Measurements from ENCODE around the gene ZNF71.

DNA sequence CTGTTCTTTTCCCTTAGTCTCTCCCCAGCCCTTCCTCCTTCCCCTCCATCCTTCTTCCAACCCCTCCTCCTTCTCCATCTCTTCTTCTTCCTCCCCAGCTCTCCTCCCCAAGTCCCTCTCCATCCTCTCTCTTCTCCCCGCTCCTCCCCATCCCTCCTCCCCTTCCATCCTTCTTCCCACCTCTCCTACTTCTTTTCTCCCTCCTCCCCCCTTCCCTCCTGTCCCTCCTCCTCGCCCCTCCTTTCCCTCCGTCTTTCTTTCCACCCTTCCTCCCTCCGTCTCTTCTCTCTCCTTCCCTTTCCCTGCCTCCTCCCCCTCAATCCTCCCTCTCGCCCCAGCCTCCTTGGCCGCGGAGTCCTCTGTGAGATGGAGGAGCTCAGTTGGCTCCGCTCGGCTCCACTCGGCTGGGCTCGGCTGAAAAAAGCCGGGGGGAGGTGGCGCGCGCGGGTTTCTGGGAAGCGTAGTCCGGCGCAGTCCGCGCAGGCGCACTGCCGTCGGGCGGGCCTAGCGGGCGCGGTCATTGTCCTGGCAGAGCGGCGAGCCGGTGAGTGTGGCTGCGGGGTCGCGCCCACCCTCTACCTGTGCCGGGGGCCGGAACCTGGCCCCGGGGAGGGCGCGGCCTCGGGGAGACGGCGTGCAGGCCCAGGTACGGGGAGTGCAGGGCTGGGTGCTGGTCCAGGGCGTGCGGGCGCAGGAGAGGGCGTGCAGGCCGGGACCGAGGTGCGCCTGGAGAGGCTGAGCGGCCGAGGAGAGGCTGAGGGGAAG is at the start of gene ZNF71:
- TF ChIP-seq EZH2 (IDR thresholded peaks at IDR 0.05; ENCODE audit: low read length), result no peak
- TF ChIP-seq, protein P1, sequence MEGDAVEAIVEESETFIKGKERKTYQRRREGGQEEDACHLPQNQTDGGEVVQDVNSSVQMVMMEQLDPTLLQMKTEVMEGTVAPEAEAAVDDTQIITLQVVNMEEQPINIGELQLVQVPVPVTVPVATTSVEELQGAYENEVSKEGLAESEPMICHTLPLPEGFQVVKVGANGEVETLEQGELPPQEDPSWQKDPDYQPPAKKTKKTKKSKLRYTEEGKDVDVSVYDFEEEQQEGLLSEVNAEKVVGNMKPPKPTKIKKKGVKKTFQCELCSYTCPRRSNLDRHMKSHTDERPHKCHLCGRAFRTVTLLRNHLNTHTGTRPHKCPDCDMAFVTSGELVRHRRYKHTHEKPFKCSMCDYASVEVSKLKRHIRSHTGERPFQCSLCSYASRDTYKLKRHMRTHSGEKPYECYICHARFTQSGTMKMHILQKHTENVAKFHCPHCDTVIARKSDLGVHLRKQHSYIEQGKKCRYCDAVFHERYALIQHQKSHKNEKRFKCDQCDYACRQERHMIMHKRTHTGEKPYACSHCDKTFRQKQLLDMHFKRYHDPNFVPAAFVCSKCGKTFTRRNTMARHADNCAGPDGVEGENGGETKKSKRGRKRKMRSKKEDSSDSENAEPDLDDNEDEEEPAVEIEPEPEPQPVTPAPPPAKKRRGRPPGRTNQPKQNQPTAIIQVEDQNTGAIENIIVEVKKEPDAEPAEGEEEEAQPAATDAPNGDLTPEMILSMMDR (optimal IDR thresholded peaks at IDR 0.05 in 1 of 3, IDR thresholded peaks at IDR 0.05 in 1 of 3, conservative IDR thresholded peaks at IDR 0.05 in 1 of 3; ENCODE audit: extremely low read depth in 1 of 3, insufficient read depth in 2 of 3, low read length in 3 of 3), result no peak

Measured in keratinocyte (primary cell).